H1 (cell line): Measurements from ENCODE around the gene ADGRG1. TPM values are rescaled to one million over a fixed set of nuclear protein-coding genes. Genes with fewer than 3 reads are reported as not detected.

Experiments
- CTCF ChIA-PET: fragments of 300-600 bp; sonication (Branson Sonifier 250); formaldehyde crosslinking; loops from one replicate; lab custom pipeline; 2021; ENCODE audit not compliant: partially characterized antibody; lab: Charles Lee
- POLR2A ChIA-PET: fragments of 300-600 bp; sonication (Branson Sonifier 250); formaldehyde crosslinking; loops from one replicate; lab custom pipeline; 2021; ENCODE audit warnings: inconsistent platforms; ENCODE audit not compliant: partially characterized antibody; lab: Charles Lee
- DNase-seq, 2 experiments: peaks; one replicate each; pipeline versions ENCODE4 v3.0.0 to v3.0.0-alpha.2; 2010 to 2022; ENCODE audit warnings: low spot score in 2 of 2, low read depth in 1 of 2, mixed read lengths in 1 of 2
- FAIRE-seq: peaks from 2 replicates; lab custom pipeline; 2011; peaks lifted over from hg19 to GRCh38; lab: Jason Lieb, UNC
- H2AFZ ChIP-seq: 2 replicates; pipeline ENCODE4 v1.8.1; 2012; ENCODE audit warnings: low read length, inconsistent platforms
- H2AK5ac ChIP-seq: 2 replicates; pipeline ENCODE4 v1.6.1; 2013; ENCODE audit warnings: low read depth, low read length
- H2BK120ac ChIP-seq: replicated peaks from 2 replicates; pipeline ENCODE3; 2013; ENCODE audit warnings: low read depth, low read length, inconsistent platforms
- H2BK12ac ChIP-seq: 2 replicates; pipeline ENCODE4 v1.6.1; 2013; ENCODE audit warnings: low read depth, low read length
- H2BK15ac ChIP-seq: 2 replicates; pipeline ENCODE4 v1.6.1; 2013; ENCODE audit warnings: low read length
- H2BK20ac ChIP-seq: 2 replicates; pipeline ENCODE4 v1.6.1; 2013; ENCODE audit warnings: low read length
- H2BK5ac ChIP-seq: 2 replicates; pipeline ENCODE4 v1.6.1; 2013; ENCODE audit warnings: low read depth, low read length
- H3K14ac ChIP-seq: 2 replicates; pipeline ENCODE4 v1.6.1; 2013; ENCODE audit warnings: inconsistent platforms; ENCODE audit not compliant: insufficient read length
- H3K18ac ChIP-seq: 2 replicates; pipeline ENCODE4 v1.6.1; 2013; ENCODE audit warnings: low read length; ENCODE audit errors: extremely low read depth
- H3K23ac ChIP-seq: 2 replicates; pipeline ENCODE4 v1.6.1; 2013; ENCODE audit warnings: inconsistent platforms; ENCODE audit not compliant: insufficient read length
- H3K23me2 ChIP-seq: 2 replicates; pipeline ENCODE4 v1.6.1; 2013; ENCODE audit warnings: low read depth, low read length
- H3K27ac ChIP-seq: 2 replicates; pipeline ENCODE4 v1.6.1; 2011; ENCODE audit warnings: low read depth, low read length, inconsistent platforms
- H3K27me3 ChIP-seq, 4 experiments: replicated peaks in 1 of 4; 1 replicate in 1 of 4; 2 replicates in 3 of 4; pipeline versions ENCODE4 v1.6.1 to v1.8.1; 2011 to 2013; ENCODE audit warnings: low read length in 3 of 4, mild to moderate bottlenecking in 3 of 4, inconsistent platforms in 2 of 4, mixed read lengths in 2 of 4, moderate library complexity in 1 of 4; ENCODE audit not compliant: control insufficient read depth in 3 of 4, insufficient read depth in 3 of 4; ENCODE audit errors: extremely low read depth in 1 of 4
- H3K36me3 ChIP-seq, 4 experiments: 2 replicates each; pipeline versions ENCODE4 v1.6.1 to v1.8.1; 2011 to 2013; ENCODE audit warnings: mild to moderate bottlenecking in 4 of 4, low read length in 3 of 4, moderate library complexity in 2 of 4, control low read depth in 1 of 4, inconsistent platforms in 1 of 4; ENCODE audit not compliant: insufficient read depth in 4 of 4, control insufficient read depth in 2 of 4
- H3K4ac ChIP-seq: replicated peaks from 2 replicates; pipeline ENCODE3; 2013; ENCODE audit warnings: low read length, low read depth, mixed read lengths, inconsistent platforms; ENCODE audit not compliant: insufficient read length
- H3K4me1 ChIP-seq, 4 experiments: replicated peaks in 1 of 4; 1 replicate in 1 of 4; 2 replicates in 3 of 4; pipeline versions ENCODE4 v1.6.1 to v1.8.1; 2011 to 2013; ENCODE audit warnings: low read length in 3 of 4, inconsistent platforms in 2 of 4, mixed read lengths in 1 of 4; ENCODE audit not compliant: insufficient read depth in 4 of 4, control insufficient read depth in 3 of 4
- H3K4me2 ChIP-seq, 2 experiments: 2 replicates each; pipeline versions ENCODE4 v1.6.1 to v1.8.1; 2011 to 2013; ENCODE audit warnings: low read depth in 2 of 2, low read length in 2 of 2, control low read depth in 1 of 2, inconsistent platforms in 1 of 2, mild to moderate bottlenecking in 1 of 2; ENCODE audit not compliant: insufficient read depth in 1 of 2
- H3K4me3 ChIP-seq, 4 experiments: fragments of 200-600, 300-600 bp in 1 of 4; sonication (generic), shearing (Covaris generic), sonication (Bioruptor Twin) in 1 of 4; 2 replicates each; pipeline versions ENCODE4 v1.5.1 to v1.8.1; 2011 to 2016; ENCODE audit warnings: low read length in 4 of 4, low read depth in 3 of 4, control low read depth in 2 of 4, inconsistent platforms in 2 of 4, mild to moderate bottlenecking in 2 of 4, mixed read lengths in 1 of 4, moderate library complexity in 1 of 4; ENCODE audit not compliant: insufficient read depth in 2 of 4; ENCODE audit errors: extremely low read depth in 1 of 4
- H3K56ac ChIP-seq: replicated peaks from 2 replicates; pipeline ENCODE3; 2013; ENCODE audit warnings: low read depth, mild to moderate bottlenecking, mixed read lengths, low read length, inconsistent platforms; ENCODE audit not compliant: insufficient read length
- H3K79me1 ChIP-seq: 2 replicates; pipeline ENCODE4 v1.6.1; 2013; ENCODE audit warnings: low read depth, low read length, control low read depth
- H3K79me2 ChIP-seq, 2 experiments: 2 replicates each; pipeline versions ENCODE4 v1.6.1 to v1.8.1; 2012 to 2013; ENCODE audit warnings: low read length in 2 of 2, mild to moderate bottlenecking in 2 of 2, inconsistent platforms in 1 of 2; ENCODE audit not compliant: insufficient read depth in 2 of 2, control insufficient read depth in 1 of 2
- H3K9ac ChIP-seq, 4 experiments: replicated peaks in 1 of 4; 1 replicate in 1 of 4; 2 replicates in 3 of 4; pipeline versions ENCODE4 v1.6.1 to v1.8.1; 2011 to 2013; ENCODE audit warnings: low read depth in 3 of 4, low read length in 3 of 4, control low read depth in 2 of 4, mild to moderate bottlenecking in 2 of 4, moderate library complexity in 2 of 4, inconsistent platforms in 1 of 4; ENCODE audit errors: extremely low read depth in 1 of 4
- H3K9me3 ChIP-seq, 2 experiments: 2 replicates each; pipeline versions ENCODE4 v1.6.1 to v1.8.1; 2012 to 2013; ENCODE audit warnings: mild to moderate bottlenecking in 2 of 2, moderate library complexity in 2 of 2, control low read depth in 1 of 2, inconsistent platforms in 1 of 2, low read depth in 1 of 2, low read length in 1 of 2, mixed read lengths in 1 of 2; ENCODE audit not compliant: insufficient read depth in 2 of 2
- H4K20me1 ChIP-seq, 2 experiments: replicated peaks in 1 of 2; 2 replicates each; pipeline versions ENCODE3 to v1.8.1; 2011 to 2013; ENCODE audit warnings: inconsistent platforms in 2 of 2, low read length in 2 of 2, mild to moderate bottlenecking in 1 of 2; ENCODE audit not compliant: insufficient read depth in 2 of 2, control insufficient read depth in 1 of 2
- H4K5ac ChIP-seq: 2 replicates; pipeline ENCODE4 v1.6.1; 2013; ENCODE audit warnings: low read length, low read depth, mixed read lengths, inconsistent platforms; ENCODE audit not compliant: insufficient read length
- H4K8ac ChIP-seq: 2 replicates; pipeline ENCODE4 v1.8.0; 2013; ENCODE audit warnings: mild to moderate bottlenecking, moderate library complexity, low read length, inconsistent platforms; ENCODE audit not compliant: insufficient read depth; ENCODE audit errors: extremely low read depth
- H4K91ac ChIP-seq: replicated peaks from 2 replicates; pipeline ENCODE3; 2013; ENCODE audit warnings: low read length, mixed read lengths, inconsistent platforms; ENCODE audit not compliant: insufficient read length
- CTBP2 ChIP-seq: IDR thresholded peaks from 2 replicates; pipeline ENCODE4 v1.7.0; 2011; ENCODE audit warnings: borderline replicate concordance, mild to moderate bottlenecking, moderate library complexity, mixed read lengths, low read length; ENCODE audit not compliant: insufficient read depth, insufficient read length
- EZH2 ChIP-seq: fragments of 200-600 bp; sonication (generic); IDR thresholded peaks from 2 replicates; pipeline ENCODE4 v1.7.1; 2012; ENCODE audit warnings: low read depth, mild to moderate bottlenecking, moderate library complexity, low read length, inconsistent platforms; ENCODE audit not compliant: severe bottlenecking
- HDAC2 ChIP-seq, 2 experiments: fragments of 300-600 bp in 1 of 2; sonication (generic) in 1 of 2; IDR thresholded peaks; 2 replicates each; pipeline ENCODE4 v1.6.1; 2011 to 2012; ENCODE audit warnings: low read depth in 2 of 2, low read length in 2 of 2, mild to moderate bottlenecking in 2 of 2, moderate library complexity in 2 of 2, borderline replicate concordance in 1 of 2, inconsistent platforms in 1 of 2
- KDM4A ChIP-seq: IDR thresholded peaks from one replicate; pipeline ENCODE4 v1.7.1; 2012; ENCODE audit warnings: low read depth, mild to moderate bottlenecking, moderate library complexity, low read length, inconsistent platforms; ENCODE audit not compliant: severe bottlenecking
- POLR2AphosphoS5 ChIP-seq: IDR thresholded peaks from 2 replicates; pipeline ENCODE4 v1.6.1; 2011; ENCODE audit warnings: low read depth, low read length
- RXRA ChIP-seq: IDR thresholded peaks from 2 replicates; pipeline ENCODE4 v1.6.1; 2011; ENCODE audit warnings: low read depth, mild to moderate bottlenecking, low read length, moderate library complexity; ENCODE audit not compliant: insufficient read depth
- SIN3A ChIP-seq, 2 experiments: IDR thresholded peaks in 1 of 2; conservative IDR thresholded peaks in 1 of 2; 2 replicates each; pipeline ENCODE4 v1.6.1; 2011 to 2012; ENCODE audit warnings: low read length in 2 of 2, improper control_type of control experiment in 1 of 2, low read depth in 1 of 2, mild to moderate bottlenecking in 1 of 2
- SIX5 ChIP-seq: IDR thresholded peaks from 2 replicates; pipeline ENCODE4 v1.6.1; 2011; ENCODE audit warnings: mild to moderate bottlenecking, low read depth, low read length
- SP1 ChIP-seq: IDR thresholded peaks from 2 replicates; pipeline ENCODE4 v1.6.1; 2011; ENCODE audit warnings: low read depth, low read length
- SP2 ChIP-seq: IDR thresholded peaks from 2 replicates; pipeline ENCODE4 v1.6.1; 2012; ENCODE audit warnings: mild to moderate bottlenecking, low read length, inconsistent platforms
- SP4 ChIP-seq: IDR thresholded peaks from 2 replicates; pipeline ENCODE4 v1.6.1; 2012; ENCODE audit warnings: low read length, inconsistent platforms
- TCF12 ChIP-seq: IDR thresholded peaks from 2 replicates; pipeline ENCODE4 v1.6.1; 2011; ENCODE audit warnings: low read depth, mild to moderate bottlenecking, low read length
- WGBS, 2 experiments: shearing (Covaris generic) in 1 of 2; methylation state at CpG; one replicate each; pipeline versions ENCODE4 v1.1.6 to v1.1.7; 2013 to 2015; ENCODE audit warnings: low lambda C conversion rate in 2 of 2, mixed read lengths in 2 of 2, inconsistent platforms in 1 of 2, low coverage in 1 of 2, missing lambda C conversion rate in 1 of 2; ENCODE audit not compliant: insufficient replicate concordance in 2 of 2, insufficient coverage in 1 of 2, insufficient read length in 1 of 2; ENCODE audit errors: extremely low coverage in 1 of 2, missing lambda C conversion rate in 1 of 2; 5-methylcytosine and 5-hydroxymethylcytosine counted together
- polyA plus RNA-seq, 7 experiments: library from polyadenylated mRNA; depleted of rRNA in 3 of 7; stranded (reverse) in 5 of 7; unstranded in 2 of 7; fragments of >200 nt in 5 of 7; fragments of 200-250 nt in 2 of 7; gene quantifications; 1 replicate in 5 of 7; 2 replicates in 1 of 7; 4 replicates in 1 of 7; pipeline versions ENCODE4 v1.2.1 to v1.2.3, GENCODE V29; 2011 to 2013; ENCODE audit warnings: missing spikeins in 2 of 7, mixed read lengths in 2 of 7
- total RNA-seq: library from RNA; stranded (reverse); fragmentation: NEBNext Ultra II Directional; extraction: Animal tissue kit (Norgen Biotek cat#: 25700); gene quantifications from 2 replicates; pipeline ENCODE4 v1.2.1, GENCODE V29; 2021

ADGRG1 gene
- total and polyA plus RNA-seq, 2 of the 8 experiments (the other 6 are each of a cell fraction or from before 2014, with no cell fraction given): 1.3 to 2.6 TPM

DNA sequence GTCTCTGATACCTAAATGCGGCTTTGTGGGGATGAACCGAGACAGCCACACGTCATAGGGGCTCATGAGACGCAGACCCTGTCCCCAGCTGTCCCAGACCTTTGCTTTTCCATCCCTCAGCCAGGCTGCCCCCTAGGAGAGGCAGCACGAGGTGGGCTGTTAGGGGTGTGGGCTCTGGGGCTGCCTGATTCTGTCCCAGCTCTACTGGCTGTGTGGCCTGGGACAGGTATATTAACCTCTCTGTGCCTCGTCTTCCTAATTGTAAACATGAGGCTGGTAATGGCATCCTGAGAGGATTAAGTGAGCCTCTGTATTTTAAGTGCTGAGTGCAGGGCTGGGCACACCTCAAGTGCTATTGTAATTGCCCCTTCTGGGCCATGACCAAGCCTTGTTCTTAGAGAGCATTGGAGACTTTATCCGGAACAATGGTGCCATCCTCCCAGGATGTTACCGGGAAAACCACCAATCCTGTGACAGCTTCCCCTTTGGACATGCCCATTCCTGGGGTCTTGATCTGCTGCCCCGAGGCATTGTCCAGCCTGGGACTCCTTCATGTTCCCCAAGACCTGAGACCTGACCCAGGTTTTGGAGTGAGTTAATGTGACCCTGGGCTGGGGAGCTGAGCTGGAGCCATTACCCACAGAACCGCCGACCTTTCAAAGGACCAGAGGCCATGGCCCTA lies 5.1 kb downstream of the ADGRG1 start:
- no peak overlapping the region for H4K5ac ChIP-seq
- H3K79me1 ChIP-seq: no peaks in the 10 kb centered on the region
- H3K23me2 ChIP-seq: peaks cover 4% of the 10 kb centered on the region; the same call in 1 of the 2 replicates
- H3K23ac ChIP-seq: no peak overlapping the region
- no peak overlapping the region for H3K4me2 ChIP-seq
- DNase-seq (no peak), FAIRE-seq (no peak)
- H2BK5ac ChIP-seq: no peak overlapping the region
- H2BK120ac ChIP-seq: no peak overlapping the region
- H3K4ac ChIP-seq: no peak overlapping the region
- peaks cover 0 to 6% of the 10 kb centered on the region in 2 experiments for H4K20me1 ChIP-seq
- H3K9me3 ChIP-seq: no peaks in the 10 kb centered on the region
- H3K27me3 ChIP-seq: peaks cover 0 to 2% (median 0%) of the 10 kb centered on the region in 4 experiments; a peak in 3 of 7 replicates
- H4K8ac ChIP-seq: no peak overlapping the region
- H3K14ac ChIP-seq: no peak overlapping the region
- H3K4me3 ChIP-seq: no peak overlapping the region
- POLR2A ChIA-PET: interaction anchor here (0.6 to 1.5 kb wide), 3 partner anchors 10 to 38 kb away, joined by 3 to 6 read pairs (median 3); no protein-coding TSS in a partner anchor
- no peaks in the 10 kb centered on the region for H3K36me3 ChIP-seq
- H3K56ac ChIP-seq: no peak overlapping the region
- peaks cover 0 to 4% (median 2%) of the 10 kb centered on the region in 4 experiments; a peak in 5 of 7 replicates for H3K4me1 ChIP-seq
- no peak overlapping the region for H4K91ac ChIP-seq
- H2AK5ac ChIP-seq: no peak overlapping the region
- no peak overlapping the region; the same call in 1 of the 2 replicates for H3K18ac ChIP-seq
- no peak overlapping the region for H3K27ac ChIP-seq
- H2BK20ac ChIP-seq: no peak overlapping the region
- H3K9ac ChIP-seq: no peak overlapping the region
- CTCF ChIA-PET: interaction anchor here (1.0 to 9.2 kb wide), 5 partner anchors 12 to 57 kb away, joined by 3 to 104 read pairs (median 6); no protein-coding TSS in a partner anchor
- no peaks in the 10 kb centered on the region for H3K79me2 ChIP-seq
- no peak overlapping the region for H2BK12ac ChIP-seq
- H2BK15ac ChIP-seq: no peak overlapping the region
- no peak overlapping the region for H2AFZ ChIP-seq
- WGBS, 2 experiments: 87% methylated on average over 11 of the region's 11 CpGs; no CpG with 5 or more reads in 1 of the 2 experiments
- TF ChIP-seq SIN3A (conservative IDR thresholded peaks at IDR 0.05 in 1 of 2, IDR thresholded peaks at IDR 0.05 in 1 of 2; ENCODE audit: low read depth in 1 of 2, low read length in 2 of 2): no peak
- TF ChIP-seq HDAC2 (IDR thresholded peaks at IDR 0.05; ENCODE audit: borderline replicate concordance in 1 of 2, low read depth in 2 of 2, low read length in 2 of 2): no peak
- TF ChIP-seq SP2: no peak
- TF ChIP-seq TCF12: no peak
- no peak for TF ChIP-seq SP1
- TF ChIP-seq EZH2: no peak
- TF ChIP-seq SIX5: no peak
- TF ChIP-seq KDM4A: no peak
- TF ChIP-seq RXRA: no peak
- TF ChIP-seq POLR2AphosphoS5: no peak
- no peak for TF ChIP-seq CTBP2
- TF ChIP-seq SP4: no peak
